ENCODE data around the gene ABHD16A.

The ABHD16A gene

DNA sequence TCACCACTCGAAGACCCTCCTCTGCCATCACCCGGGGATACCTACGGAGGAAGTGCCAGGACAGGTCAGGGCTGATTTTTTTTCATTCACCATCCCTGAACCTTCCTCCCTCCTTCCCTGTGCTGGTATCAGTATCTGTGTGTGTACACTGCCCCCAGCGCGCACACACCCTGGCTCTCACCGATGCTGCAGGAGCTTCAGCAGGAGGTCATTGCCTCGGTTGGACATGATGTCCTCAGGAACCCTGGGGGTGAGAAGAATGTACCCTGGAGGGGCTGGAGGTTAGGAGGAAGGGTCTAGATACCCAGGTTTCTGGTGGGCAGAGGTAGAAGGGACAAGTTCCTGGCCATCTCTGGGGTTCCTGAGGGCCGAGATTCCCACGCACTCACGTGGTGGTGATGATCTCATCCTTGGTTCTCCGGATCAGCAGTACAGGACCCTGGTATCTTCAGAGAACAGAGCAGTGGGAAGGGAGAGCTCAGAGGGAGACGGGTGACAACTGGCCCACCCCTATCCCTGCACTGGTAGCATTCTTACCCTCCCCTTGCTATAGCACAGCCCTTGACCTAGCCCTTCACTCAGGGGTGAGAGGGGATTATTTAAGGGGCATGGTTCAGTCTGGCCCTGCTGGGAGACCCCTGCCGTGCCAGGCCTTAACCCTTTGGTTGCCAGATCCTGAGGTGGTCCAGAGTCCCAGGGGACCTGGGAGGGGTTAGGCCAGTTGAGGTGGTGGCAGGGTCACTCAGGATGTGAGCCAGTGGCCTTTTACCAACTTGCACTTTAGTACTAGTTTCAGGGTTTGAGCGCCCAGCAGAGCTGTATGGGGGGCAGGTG, 15.0 kb downstream of the ABHD16A start:
- DNase-seq = no peak

DNA sequence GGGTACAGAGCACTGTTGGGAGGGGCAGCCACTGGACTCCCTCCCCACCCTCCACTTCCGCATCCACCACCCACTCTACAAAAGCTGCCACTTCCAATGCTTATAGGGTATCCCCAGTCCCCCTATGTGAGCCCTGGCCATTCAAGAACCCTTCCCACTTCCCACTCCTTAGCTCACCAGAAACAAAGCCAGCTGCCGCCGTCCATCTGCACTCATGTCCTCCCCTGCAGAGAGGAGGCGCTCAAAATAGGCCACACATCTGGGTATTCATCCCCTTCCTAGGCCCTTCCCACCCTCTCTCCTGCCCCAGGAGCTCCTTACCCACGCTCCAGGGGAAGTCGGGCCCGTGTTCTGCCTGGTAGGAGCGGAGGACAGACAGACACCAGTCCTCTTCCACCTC, 15.8 kb downstream of the ABHD16A start:
- no peak for DNase-seq

GRCh38 chr6:31686483-31686882, 16.6 kb downstream of the ABHD16A start:
- DNase-seq = no peak

GRCh38 chr6:31683591-31683990, 19.5 kb downstream of the ABHD16A start:
- no peak for DNase-seq

- DNase-seq = peak; percentile 51
These were observed 21.9 kb downstream of the ABHD16A start for GRCh38 chr6:31681135-31681671.

GRCh38 chr6:31680226-31681134, 22.6 kb downstream of the ABHD16A start, which contains the start of gene LY6G5C:
LY6G5C (minus strand) TSS chr6:31681067; CDS start chr6:31680373, 694 bp downstream.
- DNase-seq = peak; percentile 66

GRCh38 chr6:31677955-31678354, 25.2 kb downstream of the ABHD16A start:
- no peak for DNase-seq

DNA sequence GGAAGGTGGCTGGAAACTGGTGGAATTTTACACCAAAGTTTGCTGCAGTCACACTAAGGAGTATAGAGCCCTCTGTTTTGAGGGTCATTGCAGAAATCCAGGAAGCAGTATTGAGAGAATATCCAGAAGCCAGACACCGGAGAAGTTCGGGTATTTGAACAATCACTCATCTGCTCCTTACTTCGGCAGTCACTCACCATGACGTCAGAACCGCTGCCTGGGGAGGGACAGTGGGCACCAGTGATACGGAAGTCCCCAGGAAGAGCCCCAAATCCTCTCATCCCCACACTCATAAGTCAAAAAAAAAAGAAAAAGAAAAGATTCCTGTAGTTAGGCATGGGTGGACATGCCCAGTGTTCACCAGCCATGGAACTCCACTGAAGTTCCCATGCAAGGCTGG, 26.2 kb downstream of the ABHD16A start:
- DNase-seq = no peak

DNA sequence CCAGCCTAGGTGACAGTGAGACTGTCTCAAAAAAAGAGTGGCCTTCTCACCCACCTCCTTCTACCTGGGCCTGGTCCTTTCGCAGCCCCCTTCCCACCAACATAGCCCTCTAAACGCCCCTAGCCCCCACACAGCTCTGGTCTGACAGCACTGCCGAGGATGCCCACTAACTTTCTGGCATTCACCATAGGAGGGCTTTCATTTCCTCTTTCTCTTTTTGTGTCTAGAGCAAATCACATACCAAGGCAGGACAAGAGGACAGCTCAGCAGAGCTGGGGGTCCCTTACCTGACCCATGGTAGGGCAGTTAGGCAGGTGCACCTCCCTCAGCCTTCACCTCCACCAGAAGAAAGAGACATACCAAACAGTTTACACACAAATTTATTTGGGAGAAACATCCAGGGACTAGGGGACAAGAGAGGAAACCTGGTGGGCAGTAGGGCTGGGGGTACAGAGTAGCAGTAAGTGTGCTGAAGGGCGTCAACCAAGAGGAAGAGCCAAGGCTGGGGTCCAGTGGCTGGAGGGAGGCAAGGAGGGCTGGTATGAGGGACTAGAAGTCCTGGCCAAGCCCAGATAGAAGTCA, 26.7 kb downstream of the ABHD16A start:
- DNase-seq = no peak

DNA sequence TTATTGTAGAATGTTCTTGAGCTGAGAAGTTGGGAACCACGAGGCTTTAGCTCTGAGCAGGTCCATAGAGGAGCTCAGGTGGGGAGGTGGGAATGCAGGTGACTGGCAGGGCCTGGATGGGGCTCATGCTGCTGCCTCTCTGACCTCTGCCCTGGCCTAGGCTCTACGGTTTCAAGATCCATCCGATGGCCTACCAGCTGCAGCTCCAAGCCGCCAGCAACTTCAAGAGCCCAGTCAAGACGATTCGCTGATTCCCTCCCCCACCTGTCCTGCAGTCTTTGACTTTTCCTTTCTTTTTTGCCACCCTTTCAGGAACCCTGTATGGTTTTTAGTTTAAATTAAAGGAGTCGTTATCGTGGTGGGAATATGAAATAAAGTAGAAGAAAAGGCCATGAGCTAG, 33.4 kb downstream of the ABHD16A start, which contains the start of gene LY6G5B:
LY6G5B (plus strand) TSS at position 301 of the 400 bp plus-strand sequence. CDS start 975 bp downstream, outside the sequence.
- DNase-seq = no peak

DNA sequence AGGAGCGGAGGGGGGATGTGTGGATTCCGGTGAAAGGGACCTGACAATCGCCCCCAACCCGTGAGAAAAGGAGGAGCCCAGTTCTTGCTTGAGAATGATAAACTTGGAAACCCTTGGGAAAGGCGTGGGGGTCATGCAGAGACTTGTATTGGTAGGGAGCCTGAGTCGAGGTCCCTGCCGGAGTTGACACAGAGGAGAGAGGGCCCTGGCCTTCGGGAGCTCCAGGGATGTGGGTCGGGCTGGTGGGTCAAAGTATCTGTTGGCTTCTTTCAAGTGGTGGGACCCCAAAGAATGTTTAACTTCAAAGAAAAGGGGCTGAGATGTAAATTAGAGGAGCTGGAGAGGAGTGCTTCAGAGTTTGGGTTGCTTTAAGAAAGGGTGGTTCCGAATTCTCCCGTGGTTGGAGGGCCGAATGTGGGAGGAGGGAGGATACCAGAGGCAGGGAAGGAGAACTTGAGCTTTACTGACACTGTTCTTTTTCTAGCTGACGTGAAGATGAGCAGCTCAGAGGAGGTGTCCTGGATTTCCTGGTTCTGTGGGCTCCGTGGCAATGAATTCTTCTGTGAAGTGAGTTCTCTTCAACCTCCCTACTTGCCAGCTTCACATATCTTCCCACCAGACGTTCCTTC, 36.7 kb downstream of the ABHD16A start:
- no peak for DNase-seq

- DNase-seq = peak; percentile 94
These were observed 37.4 kb downstream of the ABHD16A start, which contains the start of gene CSNK2B for GRCh38 chr6:31665501-31666336. CSNK2B (plus strand) TSS chr6:31666080; CDS start chr6:31666832, 752 bp downstream.

- DNase-seq = peak; percentile 84
These were observed 38.2 kb downstream of the ABHD16A start, which contains the start of gene GPANK1 for GRCh38 chr6:31664790-31665500. GPANK1 (minus strand) TSS chr6:31664997; CDS start chr6:31664478, 519 bp downstream.

DNA sequence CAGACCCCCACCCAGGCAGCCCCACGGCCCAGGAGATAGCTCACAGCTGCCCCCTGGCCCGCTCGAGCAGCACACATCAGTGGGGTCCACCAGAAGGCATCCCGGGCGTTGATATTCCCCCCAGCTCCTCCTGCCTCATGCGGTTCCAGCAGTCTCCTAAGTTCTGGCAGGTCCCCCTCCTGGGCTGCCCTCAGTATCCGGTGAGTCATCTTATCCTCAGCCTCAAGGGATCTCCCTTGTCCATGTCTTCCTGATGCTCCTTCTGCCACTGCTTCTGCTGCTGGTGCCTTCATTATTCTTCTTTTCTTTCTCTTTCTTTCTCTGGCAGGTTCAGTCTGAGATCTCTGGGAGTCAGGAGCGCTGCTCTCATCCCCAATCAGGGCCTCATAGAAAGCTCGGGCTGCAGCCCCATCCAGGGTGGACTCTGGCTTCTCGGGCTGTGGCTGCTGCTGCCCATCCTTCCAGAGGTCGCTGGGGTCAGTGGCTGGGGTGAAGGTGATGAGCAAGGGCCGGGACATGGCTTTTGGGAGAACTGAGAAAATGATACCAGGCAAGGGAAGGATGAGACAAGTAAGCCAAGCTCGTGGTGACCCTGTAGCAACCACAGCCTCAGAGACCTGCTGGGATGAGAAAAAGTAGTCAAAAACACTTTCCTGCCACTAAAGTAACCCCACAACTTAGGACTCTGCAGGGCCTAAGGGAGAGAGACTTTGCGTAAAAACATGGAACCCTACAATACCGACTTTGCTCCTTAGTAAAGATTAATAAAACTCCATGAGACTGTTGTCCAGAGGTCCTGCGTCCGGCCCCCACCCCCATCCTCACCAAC, 38.9 kb downstream of the ABHD16A start:
- no peak for DNase-seq

- DNase-seq = no peak
These were observed 39.8 kb downstream of the ABHD16A start for GRCh38 chr6:31663126-31663960.

GRCh38 chr6:31662124-31662723, 40.9 kb downstream of the ABHD16A start:
- no peak for DNase-seq

- no peak for DNase-seq
These were observed 41.6 kb downstream of the ABHD16A start for GRCh38 chr6:31661262-31662123.
